Spleen (tissue), 11 donors: ENCODE data around the gene CDKN2D. TPM values are rescaled to one million over a fixed set of nuclear protein-coding genes. Genes with fewer than 3 reads are reported as not detected.
A peak's percentile ranks its signal among the peaks of the same experiment; 100 is the strongest.

Experiments
- DNase-seq: peaks from one replicate; pipeline ENCODE4 v3.0.0-alpha.2; 2020
- H3K27ac ChIP-seq, 8 donors: fragments of 200-600 bp; sonication (generic) in 7 of 8; 1 replicate in 4 of 8; 2 replicates in 4 of 8; pipeline versions ENCODE4 v1.5.0 to v1.8.0; 2016 to 2021; ENCODE audit warnings: inconsistent platforms in 4 of 8, mild to moderate bottlenecking in 4 of 8, moderate library complexity in 1 of 8
- H3K27me3 ChIP-seq, 7 donors: fragments of 200-600 bp; sonication (generic) in 6 of 7; replicated peaks in 1 of 7; 1 replicate in 4 of 7; 2 replicates in 3 of 7; pipeline versions ENCODE4 v1.5.0 to v1.8.0; 2016 to 2021; ENCODE audit warnings: inconsistent platforms in 3 of 7, mild to moderate bottlenecking in 1 of 7
- H3K36me3 ChIP-seq, 6 donors: fragments of 200-600 bp; sonication (generic) in 5 of 6; 1 replicate in 4 of 6; 2 replicates in 2 of 6; pipeline versions ENCODE4 v1.5.0 to v1.8.0; 2016 to 2021; ENCODE audit warnings: inconsistent platforms in 2 of 6
- H3K4me1 ChIP-seq, 6 donors: fragments of 200-600 bp; sonication (generic) in 5 of 6; 1 replicate in 3 of 6; 2 replicates in 3 of 6; pipeline versions ENCODE4 v1.5.0 to v1.8.0; 2016 to 2021; ENCODE audit warnings: inconsistent platforms in 3 of 6
- H3K4me3 ChIP-seq, 8 donors: fragments of 200-600 bp; sonication (generic) in 7 of 8; 1 replicate in 4 of 8; 2 replicates in 4 of 8; pipeline versions ENCODE4 v1.5.0 to v1.8.0; 2016 to 2021; ENCODE audit warnings: inconsistent platforms in 4 of 8, mild to moderate bottlenecking in 4 of 8, moderate library complexity in 2 of 8
- H3K9me3 ChIP-seq, 8 donors: fragments of 200-600 bp; sonication (generic) in 7 of 8; 1 replicate in 4 of 8; 2 replicates in 4 of 8; pipeline versions ENCODE4 v1.5.0 to v1.8.0; 2016 to 2021; ENCODE audit warnings: inconsistent platforms in 4 of 8
- POLR2A ChIP-seq, 3 donors: fragments of 450-650 bp; IDR thresholded peaks; one replicate each; pipeline ENCODE4 v1.5.1; 2017; ENCODE audit warnings: antibody characterized with exemption in 3 of 3, mild to moderate bottlenecking in 1 of 3
- POLR2AphosphoS5 ChIP-seq, 3 donors: sonication (generic); formaldehyde crosslinking; IDR thresholded peaks; one replicate each; pipeline ENCODE4 v1.5.1; 2017; ENCODE audit warnings: antibody characterized with exemption in 3 of 3
- WGBS, 5 donors: extraction: QIAGEN DNeasy Blood & Tissue Kit in 3 of 5; methylation state at CpG; one replicate each; pipeline versions ENCODE4 v1.1.5 to v1.1.7; 2013 to 2018; 5-methylcytosine and 5-hydroxymethylcytosine counted together
- intact Hi-C: fragments of 100-400 bp; cut with DNase I; formaldehyde crosslinking; loops from one replicate; pipeline ENCODE4 v1.15.0; 2023; ENCODE audit warnings: low total_unique reads
- polyA plus RNA-seq, 3 donors: library from polyadenylated mRNA; stranded (reverse); fragments of 200-250 nt; gene quantifications; one replicate each; pipeline ENCODE4 v1.2.1, GENCODE V29; 2013
- total RNA-seq, 7 donors: library from RNA; depleted of rRNA in 3 of 7; stranded (reverse); fragments of >200 nt in 3 of 7; fragmentation: NEBNext Ultra II Directional in 4 of 7; extraction: Animal tissue kit (Norgen Biotek cat#: 25700) in 4 of 7; gene quantifications; one replicate each; pipeline versions ENCODE4 v1.1.0 to v1.2.1, GENCODE V29; 2016 to 2021
- TF ChIP-seq, protein P1 (sequence below), 11 experiments: fragments of 200-600 bp in 7 of 11; fragments of 450-650 bp in 4 of 11; sonication (generic) in 4 of 11; IDR thresholded peaks in 8 of 11; conservative IDR thresholded peaks in 3 of 11; 1 replicate in 7 of 11; 2 replicates in 4 of 11; pipeline versions ENCODE4 v1.4.0 to v1.8.0; 2016 to 2021; ENCODE audit warnings: antibody characterized with exemption in 11 of 11, inconsistent platforms in 4 of 11, mild to moderate bottlenecking in 1 of 11
- donor health status: healthy with polysubstance abuse.
- donor health status: DM: no; HTN: no; CAD: no; lungs with moderate emphysema.
- donor health status: DM: no; HTN: no; CAD: no.
- donor health status: Bipolar disorder and iron deficiency.
- donor health status: healthy.
- donor health status: DM: no; HTN: no; CAD: no.
- donor health status: DM: yes; HTN: yes; CAD: no.

CDKN2D gene
- total and polyA plus RNA-seq, 10 donors: 24.7 to 69.6 (median 34.4) TPM

DNA sequence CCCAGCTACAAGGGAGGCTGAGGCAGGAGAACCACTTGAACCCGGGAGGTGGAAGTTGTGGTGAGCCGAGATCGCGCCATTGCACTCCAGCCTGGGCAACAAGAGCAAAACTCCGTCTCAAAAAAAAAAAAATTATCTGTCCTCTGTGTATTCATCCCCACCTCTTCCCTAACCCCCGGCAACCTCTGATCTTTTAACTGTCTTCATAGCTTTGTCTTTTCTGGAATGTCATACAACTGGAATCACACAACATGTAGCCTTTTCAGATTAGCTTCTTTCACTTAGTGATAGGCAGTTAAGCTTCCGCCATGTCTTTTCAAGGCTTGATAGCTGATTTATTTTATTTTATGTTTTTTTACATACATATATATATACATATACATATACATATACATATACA lies 43.1 kb downstream of the CDKN2D start:
- no peak for DNase-seq
- intact Hi-C loops: no loop called here
- no peak overlapping the region for H3K4me3 ChIP-seq
- H3K9me3 ChIP-seq: no peaks in the 10 kb centered on the region
- H3K4me1 ChIP-seq: peaks cover 0 to 7% (median 0%) of the 10 kb centered on the region in 6 donors
- H3K27ac ChIP-seq: no peak overlapping the region
- H3K36me3 ChIP-seq: no peaks in the 10 kb centered on the region
- TF ChIP-seq POLR2AphosphoS5 (IDR thresholded peaks at IDR 0.05): no peak
- TF ChIP-seq, protein P1, sequence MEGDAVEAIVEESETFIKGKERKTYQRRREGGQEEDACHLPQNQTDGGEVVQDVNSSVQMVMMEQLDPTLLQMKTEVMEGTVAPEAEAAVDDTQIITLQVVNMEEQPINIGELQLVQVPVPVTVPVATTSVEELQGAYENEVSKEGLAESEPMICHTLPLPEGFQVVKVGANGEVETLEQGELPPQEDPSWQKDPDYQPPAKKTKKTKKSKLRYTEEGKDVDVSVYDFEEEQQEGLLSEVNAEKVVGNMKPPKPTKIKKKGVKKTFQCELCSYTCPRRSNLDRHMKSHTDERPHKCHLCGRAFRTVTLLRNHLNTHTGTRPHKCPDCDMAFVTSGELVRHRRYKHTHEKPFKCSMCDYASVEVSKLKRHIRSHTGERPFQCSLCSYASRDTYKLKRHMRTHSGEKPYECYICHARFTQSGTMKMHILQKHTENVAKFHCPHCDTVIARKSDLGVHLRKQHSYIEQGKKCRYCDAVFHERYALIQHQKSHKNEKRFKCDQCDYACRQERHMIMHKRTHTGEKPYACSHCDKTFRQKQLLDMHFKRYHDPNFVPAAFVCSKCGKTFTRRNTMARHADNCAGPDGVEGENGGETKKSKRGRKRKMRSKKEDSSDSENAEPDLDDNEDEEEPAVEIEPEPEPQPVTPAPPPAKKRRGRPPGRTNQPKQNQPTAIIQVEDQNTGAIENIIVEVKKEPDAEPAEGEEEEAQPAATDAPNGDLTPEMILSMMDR (IDR thresholded peaks at IDR 0.05 in 8 of 11, conservative IDR thresholded peaks at IDR 0.05 in 3 of 11): no peak
- TF ChIP-seq POLR2A (IDR thresholded peaks at IDR 0.05): no peak
- WGBS, 5 donors: 86 to 96% (median 88%) methylated on average over 7 of the region's 7 CpGs
- peaks cover 0 to 7% (median 0%) of the 10 kb centered on the region in 7 donors for H3K27me3 ChIP-seq

DNA sequence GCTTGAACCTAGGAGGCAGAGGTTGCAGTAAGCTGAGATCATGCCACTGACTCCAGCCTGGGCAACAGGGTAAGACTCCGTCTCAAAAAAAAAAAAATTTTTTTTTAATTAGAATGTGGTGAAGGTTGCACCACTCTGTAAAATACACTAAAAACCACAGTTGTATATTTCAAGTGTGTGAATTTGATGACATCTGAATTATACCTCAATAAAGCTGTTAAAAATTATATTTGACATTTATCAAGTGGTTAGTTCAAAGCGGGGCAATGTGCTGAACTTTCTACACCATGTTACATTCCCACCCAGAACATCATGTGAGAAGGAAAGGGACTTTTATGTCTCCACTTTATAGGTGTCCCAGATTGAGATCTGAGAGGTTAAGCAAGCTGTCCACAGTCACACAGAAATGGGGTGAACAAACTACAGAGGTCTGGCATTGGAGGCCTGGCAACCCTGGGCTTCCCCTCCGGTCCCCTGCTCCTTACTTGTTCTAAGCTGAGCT lies 45.6 kb downstream of the CDKN2D start:
- H3K36me3 ChIP-seq: no peaks in the 10 kb centered on the region
- H3K4me3 ChIP-seq: no peak overlapping the region
- H3K4me1 ChIP-seq: peaks cover 3 to 21% (median 13%) of the 10 kb centered on the region in 6 donors
- no peak for DNase-seq
- peaks cover 0 to 31% (median 18%) of the 10 kb centered on the region in 7 donors for H3K27me3 ChIP-seq
- intact Hi-C loops: no loop called here
- peak overlapping the region in 3 of 8 donors; percentile 8 to 59 (median 45) for H3K27ac ChIP-seq
- H3K9me3 ChIP-seq: no peaks in the 10 kb centered on the region
- 67 to 77% (median 71%) methylated on average over 3 of the region's 3 CpGs for WGBS, 5 donors
- TF ChIP-seq, protein P1 (IDR thresholded peaks at IDR 0.05 in 8 of 11, conservative IDR thresholded peaks at IDR 0.05 in 3 of 11): no peak
- no peak for TF ChIP-seq POLR2AphosphoS5 (IDR thresholded peaks at IDR 0.05)
- no peak for TF ChIP-seq POLR2A (IDR thresholded peaks at IDR 0.05)

DNA sequence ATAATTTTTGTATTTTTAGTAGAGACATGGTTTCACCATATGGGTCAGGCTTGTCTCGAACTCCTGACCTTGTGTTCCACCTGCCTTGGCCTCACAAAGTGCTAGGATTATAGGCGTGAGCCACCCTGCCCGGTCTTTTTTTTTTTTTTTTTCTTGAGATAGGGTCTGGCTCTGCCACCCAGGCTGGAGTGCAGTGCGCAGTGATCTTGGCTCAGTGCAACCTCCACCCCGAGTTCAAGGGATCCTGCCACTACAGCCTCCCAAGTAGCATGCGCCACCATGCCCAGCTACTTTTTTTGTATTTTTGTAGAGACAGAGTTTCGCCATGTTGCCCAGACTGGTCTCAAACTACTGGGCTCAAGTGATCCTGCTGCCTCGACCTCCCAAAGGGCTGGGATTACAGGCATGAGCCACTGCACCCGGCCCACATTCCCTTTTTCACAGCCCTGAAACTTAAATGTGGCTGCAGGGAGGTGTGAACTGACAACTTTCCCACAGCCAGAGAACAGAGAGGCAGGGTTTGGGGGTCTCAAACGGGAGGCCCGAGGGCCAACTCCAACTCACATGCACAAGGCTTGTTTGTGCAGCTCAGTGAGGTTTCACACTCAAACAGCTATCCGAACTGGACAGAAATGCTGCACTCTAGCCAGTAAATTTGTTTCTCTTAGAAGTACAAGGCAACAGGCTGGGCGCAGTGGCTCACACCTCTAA lies 47.2 kb downstream of the CDKN2D start:
- intact Hi-C loops: no loop called here
- peaks cover 0 to 47% (median 32%) of the 10 kb centered on the region in 7 donors for H3K27me3 ChIP-seq

More for the DNA sequence above, 47.2 kb downstream of the CDKN2D start:
- Histone ChIP-seq H3K27ac (peak overlapping the region in 3 of 8 donors; percentile 11 to 59 (median 33)), H3K36me3 (no peaks in the 10 kb centered on the region), H3K9me3 (no peaks in the 10 kb centered on the region), H3K4me3 (no peak overlapping the region), H3K4me1 (peaks cover 15 to 37% (median 28%) of the 10 kb centered on the region in 6 donors)
- TF ChIP-seq POLR2A (IDR thresholded peaks at IDR 0.05) (no peak), POLR2AphosphoS5 (IDR thresholded peaks at IDR 0.05) (no peak)
- TF ChIP-seq, protein P1 (IDR thresholded peaks at IDR 0.05 in 8 of 11, conservative IDR thresholded peaks at IDR 0.05 in 3 of 11): no peak
- WGBS, 5 donors: 80 to 88% (median 86%) methylated on average over 13 of the region's 13 CpGs
- no peak for DNase-seq
